Fibroblast of the aortic adventitia (primary cell): ENCODE data around the gene CFAP43. TPM values are rescaled to one million over a fixed set of nuclear protein-coding genes. Genes with fewer than 3 reads are reported as not detected.

Experiments
- DNase-seq: peaks from one replicate; pipeline ENCODE4 v3.0.0-alpha.2; 2010; ENCODE audit warnings: low read depth
- H3K4me3 ChIP-seq: 2 replicates; pipeline ENCODE4 v1.5.1; 2011; ENCODE audit warnings: low read depth, mild to moderate bottlenecking, control low read depth, low read length, moderate library complexity
- CTCF ChIP-seq: IDR thresholded peaks from 2 replicates; pipeline ENCODE4 v1.5.1; 2011; ENCODE audit warnings: mild to moderate bottlenecking, low read length, control low read depth, inconsistent platforms; ENCODE audit not compliant: insufficient read depth
- total RNA-seq: library from RNA; depleted of rRNA; stranded (reverse); fragments of >200 nt; gene quantifications from 2 replicates; pipeline ENCODE4 v1.2.3, GENCODE V29; 2012; ENCODE audit warnings: low replicate concordance

Gene CFAP43
- total RNA-seq, 1 donor, result 0.36 TPM

GRCh38 chr10:104122225-104123107 is 109.7 kb downstream of the CFAP43 start:
- DNase-seq, result no peak
- TF ChIP-seq CTCF, result no peak
- peak overlapping the region; percentile 90 for H3K4me3 ChIP-seq

GRCh38 chr10:104121485-104122224 is 110.5 kb downstream of the CFAP43 start, which contains the start of gene SFR1:
SFR1 (plus strand) TSS chr10:104122171; CDS start chr10:104122184, 13 bp downstream.
- peak; percentile 97 for DNase-seq
- peak within 1 kb of the TSS; percentile 90 for H3K4me3 ChIP-seq
- peak; percentile 51 for TF ChIP-seq CTCF

- TF ChIP-seq CTCF, result no peak
- DNase-seq, result peak; percentile 98
- peak overlapping the region; percentile 76 for H3K4me3 ChIP-seq
Measured at GRCh38 chr10:104120903-104121484, 111.2 kb downstream of the CFAP43 start.

GRCh38 chr10:104120512-104120902 is 111.7 kb downstream of the CFAP43 start:
- H3K4me3 ChIP-seq, result peak overlapping the region; percentile 31
- no peak for TF ChIP-seq CTCF
- DNase-seq, result no peak

- no peak overlapping the region for H3K4me3 ChIP-seq
- no peak for TF ChIP-seq CTCF
- DNase-seq, result peak; percentile 30
Measured at GRCh38 chr10:104119996-104120395, 112.2 kb downstream of the CFAP43 start.

- DNase-seq, result peak; percentile 61
- no peak overlapping the region for H3K4me3 ChIP-seq
- no peak for TF ChIP-seq CTCF
Measured at GRCh38 chr10:104117839-104118323, 114.3 kb downstream of the CFAP43 start.
